PC-9 (cell line): ENCODE data around the gene BPIFA1. TPM values are rescaled to one million over a fixed set of nuclear protein-coding genes. Genes with fewer than 3 reads are reported as not detected.

Experiments
- Bru-seq: library from RNA; stranded (reverse); fragments of 400-500 nt; gene quantifications from one replicate; lab custom pipeline; 2021; lab: Mats Ljungman, UMichigan
- BruChase-seq, 2 experiments: library from RNA; stranded (reverse); fragments of 400-500 nt; gene quantifications; one replicate each; lab custom pipeline; 2021; lab: Mats Ljungman, UMichigan
- BruUV-seq: library from RNA; stranded (reverse); fragments of 400-500 nt; replicated peaks from 2 replicates; lab custom pipeline; 2021; lab: Mats Ljungman, UMichigan
- CTCF ChIA-PET: fragments of 300-600 bp; sonication (Branson Sonifier 250); formaldehyde crosslinking; loops from one replicate; lab custom pipeline; 2022; ENCODE audit warnings: antibody characterized with exemption; lab: Charles Lee
- POLR2A ChIA-PET: fragments of 300-600 bp; sonication (Branson Sonifier 250); formaldehyde crosslinking; loops from one replicate; lab custom pipeline; 2022; ENCODE audit warnings: antibody characterized with exemption; ENCODE audit not compliant: unreplicated experiment; lab: Charles Lee
- DNase-seq, 2 experiments: peaks; one replicate each; pipeline versions ENCODE4 v3.0.0 to v3.0.0-alpha.2; 2015 to 2022; ENCODE audit warnings: mixed read lengths in 1 of 2
- H2AFZ ChIP-seq: fragments of 200-600 bp; sonication (generic); 2 replicates; pipeline ENCODE4 v1.8.1; 2017; ENCODE audit warnings: antibody characterized with exemption
- H3F3A ChIP-seq: fragments of 200-600 bp; sonication (generic); 2 replicates; pipeline ENCODE4 v1.8.1; 2017; ENCODE audit warnings: antibody characterized with exemption, mild to moderate bottlenecking, low read depth; ENCODE audit not compliant: insufficient read depth
- H3K27ac ChIP-seq: fragments of 200-600 bp; sonication (generic); 2 replicates; pipeline ENCODE4 v1.6.1; 2016; ENCODE audit warnings: mixed run types
- H3K27me3 ChIP-seq: fragments of 200-600 bp; sonication (generic); 2 replicates; pipeline ENCODE4 v1.6.1; 2016; ENCODE audit warnings: low read depth, mixed run types; ENCODE audit not compliant: insufficient read depth
- H3K36me3 ChIP-seq: fragments of 200-600 bp; sonication (generic); 2 replicates; pipeline ENCODE4 v1.6.1; 2016; ENCODE audit warnings: low read depth, mixed run types
- H3K4me1 ChIP-seq: fragments of 200-600 bp; sonication (generic); replicated peaks from 2 replicates; pipeline ENCODE4 v1.6.1; 2016; ENCODE audit warnings: mixed run types; ENCODE audit not compliant: insufficient read depth
- H3K4me2 ChIP-seq: fragments of 200-600 bp; sonication (generic); 2 replicates; pipeline ENCODE4 v1.6.1; 2017; ENCODE audit warnings: mixed run types
- H3K4me3 ChIP-seq: fragments of 200-600 bp; sonication (generic); 2 replicates; pipeline ENCODE4 v1.6.1; 2016; ENCODE audit warnings: mixed run types
- H3K79me2 ChIP-seq: fragments of 200-600 bp; sonication (generic); 2 replicates; pipeline ENCODE4 v1.6.1; 2017; ENCODE audit warnings: low read depth, mixed run types
- H3K9me2 ChIP-seq: fragments of 200-600 bp; sonication (generic); 2 replicates; pipeline ENCODE4 v1.8.1; 2017; ENCODE audit warnings: mild to moderate bottlenecking; ENCODE audit not compliant: insufficient read depth
- H3K9me3 ChIP-seq: fragments of 200-600 bp; sonication (generic); 2 replicates; pipeline ENCODE4 v1.8.1; 2016; ENCODE audit warnings: low read depth; ENCODE audit not compliant: insufficient read depth
- H4K20me1 ChIP-seq: fragments of 200-600 bp; sonication (generic); 2 replicates; pipeline ENCODE4 v1.8.1; 2017; ENCODE audit not compliant: insufficient read depth
- CTCF ChIP-seq: fragments of 200-600 bp; sonication (generic); conservative IDR thresholded peaks from 2 replicates; pipeline ENCODE4 v1.6.1; 2017; ENCODE audit warnings: mixed run types, antibody characterized with exemption, mild to moderate bottlenecking, moderate library complexity
- EZH2 ChIP-seq: fragments of 200-600 bp; sonication (generic); IDR thresholded peaks from 2 replicates; pipeline ENCODE4 v1.8.0; 2017; ENCODE audit warnings: antibody characterized with exemption, low read depth
- intact Hi-C: fragments of 100-400 bp; cut with micrococcal nuclease; formaldehyde crosslinking; loops from one replicate; pipeline ENCODE4 v1.10.0; 2022; ENCODE audit not compliant: unreplicated experiment
- long read RNA-seq: library from polyadenylated mRNA; stranded (forward); transcript quantifications from one replicate; pipeline ENCODE4 v2.0.0, GENCODE V29; 2022
- total RNA-seq: library from RNA; stranded (reverse); gene quantifications from 2 replicates; pipeline ENCODE4 v1.2.3, GENCODE V29; 2021

BPIFA1 gene
- not detected in 2 replicates for total RNA-seq
- not detected for Bru-seq, nascent RNA
- not detected for BruChase-seq, experiment 1, labeled RNA remaining after a 2-hour chase
- not detected for BruChase-seq, experiment 2, labeled RNA remaining after a 6-hour chase
- long read RNA-seq: 0 reads

DNA sequence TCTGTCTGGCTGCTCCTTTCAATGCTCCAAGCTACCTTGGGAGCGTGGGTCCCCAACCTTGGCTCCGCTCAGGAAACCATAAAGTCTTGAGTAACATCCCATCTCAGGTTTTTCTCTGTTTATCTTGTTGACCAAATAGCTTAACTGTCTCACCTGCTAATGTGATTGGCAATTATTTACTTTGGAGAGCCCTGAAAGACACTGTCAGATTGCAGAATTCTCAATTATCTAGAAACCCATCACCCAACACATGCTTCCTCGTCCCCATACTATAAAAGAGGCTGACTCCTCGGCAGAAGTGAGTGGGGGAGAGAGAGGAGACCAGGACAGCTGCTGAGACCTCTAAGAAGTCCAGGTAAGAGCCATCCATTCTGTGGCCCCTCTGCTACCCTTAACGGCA lies at the start of gene BPIFA1:
BPIFA1 (plus strand) TSS at position 301 of the 400 bp plus-strand sequence. CDS start 1,716 bp downstream, outside the sequence.
- no peak within 1 kb of the TSS for H2AFZ ChIP-seq
- no peak within 1 kb of the TSS for H3K4me3 ChIP-seq
- H3K36me3 ChIP-seq: no peaks in the 10 kb centered on the region
- H3K4me2 ChIP-seq: no peak within 1 kb of the TSS
- H3K4me1 ChIP-seq: no peaks in the 10 kb centered on the region
- no peaks in the 10 kb centered on the region for H3K9me2 ChIP-seq
- H3K79me2 ChIP-seq: no peaks in the 10 kb centered on the region
- H3K9me3 ChIP-seq: no peaks in the 10 kb centered on the region
- CTCF ChIA-PET: no interaction called here
- no peak for TF ChIP-seq CTCF
- TF ChIP-seq EZH2: no peak
- DNase-seq: no peak
- POLR2A ChIA-PET: no interaction called here
- intact Hi-C loops: no loop called here
- H4K20me1 ChIP-seq: no peaks in the 10 kb centered on the region
- no peaks in the 10 kb centered on the region for H3F3A ChIP-seq
- H3K27ac ChIP-seq: no peak within 1 kb of the TSS
- peaks cover 6% of the 10 kb centered on the region; the same call in 1 of the 2 replicates for H3K27me3 ChIP-seq
- no TSS peak for BruUV-seq

GRCh38 chr20:33187491-33187890 lies 48.3 kb upstream of the BPIFA1 start:
- Histone ChIP-seq H3K36me3 (no peaks in the 10 kb centered on the region), H4K20me1 (no peaks in the 10 kb centered on the region), H3K9me2 (no peaks in the 10 kb centered on the region), H3F3A (no peaks in the 10 kb centered on the region), H3K27ac (no peak overlapping the region), H2AFZ (no peak overlapping the region), H3K27me3 (peaks cover 11% of the 10 kb centered on the region), H3K4me2 (no peak overlapping the region), H3K9me3 (no peaks in the 10 kb centered on the region), H3K79me2 (no peaks in the 10 kb centered on the region), H3K4me3 (no peak overlapping the region), H3K4me1 (no peaks in the 10 kb centered on the region)
- DNase-seq: no peak
- ChIA-PET CTCF (interaction anchor here (0.6 kb wide), 1 partner anchor 9 kb away, joined by 3 read pairs; no protein-coding TSS in a partner anchor), POLR2A (no interaction called here)
- no peak for TF ChIP-seq EZH2
- no peak for TF ChIP-seq CTCF
- intact Hi-C loops: no loop called here
- BruUV-seq: no TSS peak

GRCh38 chr20:33188421-33188820 lies 47.4 kb upstream of the BPIFA1 start:
- CTCF ChIA-PET: no interaction called here
- no peaks in the 10 kb centered on the region for H3K79me2 ChIP-seq
- H3K27ac ChIP-seq: no peak overlapping the region

More at GRCh38 chr20:33188421-33188820, 47.4 kb upstream of the BPIFA1 start:
- Histone ChIP-seq H3K4me1 (no peaks in the 10 kb centered on the region), H2AFZ (no peak overlapping the region), H3K9me3 (no peaks in the 10 kb centered on the region), H3K36me3 (no peaks in the 10 kb centered on the region), H3F3A (no peaks in the 10 kb centered on the region), H3K4me2 (no peak overlapping the region), H3K9me2 (no peaks in the 10 kb centered on the region), H3K27me3 (peaks cover 17% of the 10 kb centered on the region), H3K4me3 (no peak overlapping the region), H4K20me1 (no peaks in the 10 kb centered on the region)
- POLR2A ChIA-PET: no interaction called here
- TF ChIP-seq CTCF (no peak), EZH2 (no peak)
- no TSS peak for BruUV-seq
- intact Hi-C loops: no loop called here
- no peak for DNase-seq
